Stomach (tissue), 9 donors: ENCODE data around the gene STRIP2. TPM values are rescaled to one million over a fixed set of nuclear protein-coding genes. Genes with fewer than 3 reads are reported as not detected.

ENCODE experiments used
- DNase-seq, 2 donors: peaks; one replicate each; pipeline versions ENCODE4 v3.0.0 to v3.0.0-alpha.2; 2013 to 2019
- H3K27ac ChIP-seq, 5 donors: fragments of 200-600 bp in 4 of 5; sonication (generic) in 4 of 5; one replicate each; pipeline ENCODE4 v1.5.1; 2013 to 2019; ENCODE audit warnings: mild to moderate bottlenecking in 1 of 5, moderate library complexity in 1 of 5
- H3K27me3 ChIP-seq, 3 donors: fragments of 200-600 bp; sonication (generic); one replicate each; pipeline ENCODE4 v1.5.1; 2017 to 2019; ENCODE audit warnings: mixed run types in 1 of 3
- H3K36me3 ChIP-seq, 4 donors: fragments of 200-600 bp; sonication (generic); 1 replicate in 3 of 4; 2 replicates in 1 of 4; pipeline ENCODE4 v1.5.1; 2016 to 2019
- H3K4me1 ChIP-seq, 4 donors: fragments of 200-600 bp; sonication (generic); one replicate each; pipeline ENCODE4 v1.5.1; 2016 to 2019
- H3K4me3 ChIP-seq, 4 donors: fragments of 200-600 bp; sonication (generic) in 3 of 4; one replicate each; pipeline ENCODE4 v1.5.1; 2016 to 2019; ENCODE audit warnings: mild to moderate bottlenecking in 1 of 4
- H3K9me3 ChIP-seq, 4 donors: fragments of 200-600 bp; sonication (generic); one replicate each; pipeline ENCODE4 v1.5.1; 2016 to 2019
- EP300 ChIP-seq: sonication (generic); formaldehyde crosslinking; IDR thresholded peaks from one replicate; pipeline ENCODE4 v1.6.1; 2017; ENCODE audit warnings: antibody characterized with exemption
- POLR2A ChIP-seq, 4 donors: fragments of 450-650 bp; IDR thresholded peaks; one replicate each; pipeline ENCODE4 v1.6.1; 2016; ENCODE audit warnings: antibody characterized with exemption in 4 of 4, control low read depth in 2 of 4, mild to moderate bottlenecking in 1 of 4, moderate library complexity in 1 of 4
- POLR2AphosphoS5 ChIP-seq, 3 donors: sonication (generic); formaldehyde crosslinking; IDR thresholded peaks; one replicate each; pipeline ENCODE4 v1.6.1; 2016; ENCODE audit warnings: antibody characterized with exemption in 3 of 3
- WGBS, 5 donors: extraction: QIAGEN DNeasy Blood & Tissue Kit in 3 of 5; methylation state at CpG; one replicate each; pipeline versions ENCODE4 v1.1.5 to v1.1.7; 2013 to 2018; 5-methylcytosine and 5-hydroxymethylcytosine counted together
- intact Hi-C: fragments of 100-400 bp; cut with DNase I; formaldehyde crosslinking; loops from one replicate; pipeline ENCODE4 v1.15.1; 2023; ENCODE audit warnings: low total_unique reads
- polyA plus RNA-seq, 3 donors: library from polyadenylated mRNA; stranded (reverse); fragments of 200-250 nt; gene quantifications; one replicate each; pipeline ENCODE4 v1.2.3, GENCODE V29; 2013
- total RNA-seq, 5 donors: library from RNA; depleted of rRNA; stranded (reverse); fragments of >200 nt; gene quantifications; one replicate each; pipeline versions ENCODE4 v1.1.0 to v1.2.3, GENCODE V29; 2014 to 2016
- TF ChIP-seq, protein P1 (sequence below), 7 experiments: fragments of 450-650 bp in 4 of 7; fragments of 200-600 bp in 3 of 7; sonication (generic) in 3 of 7; IDR thresholded peaks; one replicate each; pipeline ENCODE4 v1.5.1; 2016 to 2019; ENCODE audit warnings: antibody characterized with exemption in 7 of 7, control low read depth in 2 of 7, mild to moderate bottlenecking in 1 of 7
- donor health status: healthy with polysubstance abuse.
- donor health status: Bipolar disorder and iron deficiency.
- donor health status: healthy.

The STRIP2 gene
- total and polyA plus RNA-seq, 8 donors: 0.56 to 2.0 (median 0.98) TPM; not detected in 3

DNA sequence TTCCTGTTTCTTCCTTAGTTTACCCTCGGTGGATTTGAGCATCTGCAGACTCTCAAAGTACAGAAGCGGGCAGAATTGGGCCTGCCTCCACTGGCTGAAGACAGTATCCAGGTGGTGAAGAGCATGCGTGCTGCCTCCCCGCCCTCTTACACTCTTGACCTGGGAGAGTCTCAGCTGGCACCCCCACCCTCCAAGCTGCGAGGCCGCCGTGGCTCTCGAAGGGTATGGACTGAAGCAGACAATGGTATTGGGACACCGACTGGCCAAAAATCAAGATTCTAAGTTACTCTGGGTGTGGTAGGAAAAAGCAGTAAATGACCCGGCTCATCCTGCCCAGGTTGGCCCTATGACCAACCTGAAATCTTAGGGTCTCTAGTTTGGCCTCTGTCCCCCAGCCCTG, 22.2 kb downstream of the STRIP2 start:
- Histone ChIP-seq H3K4me1 (no peaks in the 10 kb centered on the region), H3K4me3 (no peak overlapping the region), H3K9me3 (no peaks in the 10 kb centered on the region), H3K36me3 (peaks cover 0 to 9% (median 3%) of the 10 kb centered on the region in 4 donors), H3K27ac (no peak overlapping the region), H3K27me3 (no peaks in the 10 kb centered on the region)
- TF ChIP-seq, protein P1, sequence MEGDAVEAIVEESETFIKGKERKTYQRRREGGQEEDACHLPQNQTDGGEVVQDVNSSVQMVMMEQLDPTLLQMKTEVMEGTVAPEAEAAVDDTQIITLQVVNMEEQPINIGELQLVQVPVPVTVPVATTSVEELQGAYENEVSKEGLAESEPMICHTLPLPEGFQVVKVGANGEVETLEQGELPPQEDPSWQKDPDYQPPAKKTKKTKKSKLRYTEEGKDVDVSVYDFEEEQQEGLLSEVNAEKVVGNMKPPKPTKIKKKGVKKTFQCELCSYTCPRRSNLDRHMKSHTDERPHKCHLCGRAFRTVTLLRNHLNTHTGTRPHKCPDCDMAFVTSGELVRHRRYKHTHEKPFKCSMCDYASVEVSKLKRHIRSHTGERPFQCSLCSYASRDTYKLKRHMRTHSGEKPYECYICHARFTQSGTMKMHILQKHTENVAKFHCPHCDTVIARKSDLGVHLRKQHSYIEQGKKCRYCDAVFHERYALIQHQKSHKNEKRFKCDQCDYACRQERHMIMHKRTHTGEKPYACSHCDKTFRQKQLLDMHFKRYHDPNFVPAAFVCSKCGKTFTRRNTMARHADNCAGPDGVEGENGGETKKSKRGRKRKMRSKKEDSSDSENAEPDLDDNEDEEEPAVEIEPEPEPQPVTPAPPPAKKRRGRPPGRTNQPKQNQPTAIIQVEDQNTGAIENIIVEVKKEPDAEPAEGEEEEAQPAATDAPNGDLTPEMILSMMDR (IDR thresholded peaks at IDR 0.05): no peak
- TF ChIP-seq POLR2AphosphoS5 (IDR thresholded peaks at IDR 0.05) (no peak), EP300 (no peak), POLR2A (IDR thresholded peaks at IDR 0.05) (no peak)
- intact Hi-C loops: no loop called here
- 94 to 95% (median 94%) methylated on average over 10 of the region's 10 CpGs for WGBS, 5 donors
- DNase-seq: no peak

DNA sequence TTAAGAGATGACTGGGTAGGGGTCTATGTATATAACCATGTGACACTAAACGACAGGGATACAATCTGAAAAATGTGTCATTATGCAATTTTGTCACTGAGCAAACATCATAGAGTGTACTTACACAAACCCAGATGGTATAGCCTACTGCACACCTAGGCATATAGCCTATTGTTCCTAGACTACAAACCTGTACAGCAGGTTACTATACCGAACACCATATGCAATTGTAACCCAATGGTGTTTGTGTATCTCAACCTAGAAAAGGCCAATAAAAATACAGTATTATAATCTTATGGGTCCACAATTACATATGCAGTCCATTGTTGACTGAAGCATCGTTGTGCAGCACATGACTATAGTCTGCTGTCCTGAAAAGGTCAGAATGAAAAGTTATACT, 22.9 kb downstream of the STRIP2 start:
- WGBS, 5 donors: 67 to 74% (median 71%) methylated on average over 3 of the region's 3 CpGs
- Histone ChIP-seq H3K27me3 (no peaks in the 10 kb centered on the region), H3K36me3 (peaks cover 0 to 9% (median 3%) of the 10 kb centered on the region in 4 donors), H3K9me3 (no peaks in the 10 kb centered on the region), H3K4me3 (no peak overlapping the region), H3K4me1 (no peaks in the 10 kb centered on the region), H3K27ac (no peak overlapping the region)
- intact Hi-C loops: no loop called here
- no peak for TF ChIP-seq POLR2A (IDR thresholded peaks at IDR 0.05)
- TF ChIP-seq EP300: no peak
- no peak for TF ChIP-seq POLR2AphosphoS5 (IDR thresholded peaks at IDR 0.05)
- TF ChIP-seq, protein P1 (IDR thresholded peaks at IDR 0.05): no peak
- DNase-seq: no peak

DNA sequence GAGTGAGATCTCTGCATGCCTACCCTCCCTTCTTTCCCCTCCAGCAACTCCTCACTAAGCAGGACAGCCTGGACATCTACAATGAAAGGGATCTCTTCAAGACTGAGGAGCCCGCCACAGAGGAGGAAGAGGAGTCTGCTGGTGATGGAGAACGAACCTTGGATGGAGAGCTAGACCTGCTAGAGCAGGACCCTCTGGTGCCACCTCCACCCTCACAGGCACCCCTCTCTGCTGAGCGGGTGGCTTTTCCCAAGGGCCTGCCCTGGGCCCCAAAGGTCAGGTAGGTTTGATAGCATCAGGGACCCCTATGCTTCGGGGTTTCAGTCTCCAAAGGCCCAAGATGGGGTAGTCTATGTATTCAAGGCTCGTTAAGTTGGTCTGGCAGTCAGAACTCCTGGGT, 23.9 kb downstream of the STRIP2 start:
- Histone ChIP-seq H3K4me1 (no peaks in the 10 kb centered on the region), H3K9me3 (no peaks in the 10 kb centered on the region), H3K4me3 (no peak overlapping the region), H3K27ac (no peak overlapping the region), H3K27me3 (no peaks in the 10 kb centered on the region), H3K36me3 (peaks cover 0 to 9% (median 3%) of the 10 kb centered on the region in 4 donors)
- no peak for DNase-seq
- intact Hi-C loops: no loop called here
- 93 to 98% (median 97%) methylated on average over 5 of the region's 5 CpGs for WGBS, 5 donors
- TF ChIP-seq POLR2AphosphoS5 (IDR thresholded peaks at IDR 0.05): no peak

DNA sequence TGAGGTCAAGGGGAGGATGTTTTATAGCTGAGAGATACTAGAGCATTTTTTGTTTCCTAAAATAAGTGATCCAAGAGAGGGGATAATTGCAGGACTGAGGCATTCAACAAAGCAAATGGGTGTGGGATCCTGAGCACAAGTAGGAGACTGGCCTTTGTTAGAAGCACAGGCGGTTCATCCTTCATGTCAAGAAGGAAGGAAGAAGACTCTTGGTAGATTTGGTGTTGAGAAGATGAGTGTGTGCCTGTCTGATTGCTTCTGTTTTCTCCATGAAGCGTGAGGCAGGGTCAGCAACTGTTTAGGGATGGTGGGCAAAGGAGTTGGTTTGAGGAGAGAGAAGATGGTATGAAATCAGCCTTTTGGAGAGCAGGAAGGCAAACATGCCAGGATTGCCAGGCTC, 27.6 kb downstream of the STRIP2 start:
- H3K9me3 ChIP-seq: no peaks in the 10 kb centered on the region
- WGBS, 5 donors: 92 to 100% (median 98%) methylated on average over 2 of the region's 2 CpGs
- intact Hi-C loops: loop anchor here (10.0 kb wide), 1 partner anchor 247 kb away; no protein-coding TSS in a partner anchor
- H3K36me3 ChIP-seq: peaks cover 0 to 9% (median 3%) of the 10 kb centered on the region in 4 donors
- no peaks in the 10 kb centered on the region for H3K27me3 ChIP-seq
- DNase-seq: no peak
- no peak overlapping the region for H3K27ac ChIP-seq
- H3K4me1 ChIP-seq: no peaks in the 10 kb centered on the region
- no peak overlapping the region for H3K4me3 ChIP-seq
- TF ChIP-seq EP300 (no peak), POLR2A (IDR thresholded peaks at IDR 0.05) (no peak), POLR2AphosphoS5 (IDR thresholded peaks at IDR 0.05) (no peak)
- TF ChIP-seq, protein P1 (IDR thresholded peaks at IDR 0.05): no peak

DNA sequence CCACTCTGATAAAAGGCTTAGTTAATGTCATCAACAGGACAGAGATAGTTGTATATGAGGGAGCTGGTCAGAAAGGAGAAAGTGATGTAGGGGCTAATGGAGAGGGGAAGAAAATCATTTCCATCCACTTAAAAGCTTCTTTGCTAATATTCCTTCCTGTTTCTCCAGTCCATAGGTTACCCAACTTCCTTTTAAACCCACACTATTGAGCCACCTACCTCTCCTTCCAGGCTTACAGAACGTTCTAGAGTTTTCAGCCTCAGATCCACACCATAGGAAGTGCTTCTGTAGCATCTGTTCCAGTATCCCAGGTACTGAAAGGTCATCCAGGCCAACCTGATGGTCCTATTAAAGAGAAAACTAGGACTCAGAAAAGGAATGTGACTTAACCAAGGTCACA, 28.2 kb downstream of the STRIP2 start:
- no peak for DNase-seq
- TF ChIP-seq, protein P1 (IDR thresholded peaks at IDR 0.05): no peak
- TF ChIP-seq POLR2AphosphoS5 (IDR thresholded peaks at IDR 0.05) (no peak), EP300 (no peak), POLR2A (IDR thresholded peaks at IDR 0.05) (no peak)
- Histone ChIP-seq H3K36me3 (peaks cover 0 to 9% (median 3%) of the 10 kb centered on the region in 4 donors), H3K4me3 (no peak overlapping the region), H3K27me3 (no peaks in the 10 kb centered on the region), H3K9me3 (no peaks in the 10 kb centered on the region), H3K27ac (no peak overlapping the region), H3K4me1 (no peaks in the 10 kb centered on the region)
- 68 to 100% (median 84%) methylated on average over 1 of the region's 1 CpG for WGBS, 5 donors
- intact Hi-C loops: loop anchor here (10.0 kb wide), 1 partner anchor 248 kb away; no protein-coding TSS in a partner anchor
